ENCODE data around the gene ENTPD6. TPM values are rescaled to one million over a fixed set of nuclear protein-coding genes. Genes with fewer than 3 reads are reported as not detected.

ENTPD6 gene
- total RNA-seq, 1 experiment from 2014 or later = 122 TPM

- intact Hi-C loops (cut with micrococcal nuclease) = loop anchor here (10.0 kb wide), 1 partner anchor 110 kb away; no protein-coding TSS in a partner anchor
- CTCF ChIA-PET = no interaction called here
These were observed 49.5 kb downstream of the ENTPD6 start for GRCh38 chr20:25244976-25245375.

GRCh38 chr20:25245461-25245860, 49.9 kb downstream of the ENTPD6 start:
- Histone ChIP-seq H3K9ac (ENCODE audit: low read length) (no peak overlapping the region), H3K9me2 (replicated peaks; ENCODE audit: low read length) (no peaks in the 10 kb centered on the region), H3K9me3 (ENCODE audit: low read length) (peaks cover 6% of the 10 kb centered on the region; the same call in 1 of the 2 replicates), H3K4me2 (ENCODE audit: low read length) (no peak overlapping the region), H3K4me1 (ENCODE audit: insufficient read depth, low read length) (peaks cover 28% of the 10 kb centered on the region), H2AFZ (ENCODE audit: low read length) (no peak overlapping the region), H4K20me1 (ENCODE audit: low read length) (peaks cover 18% of the 10 kb centered on the region), H3K36me3 (ENCODE audit: low read depth, low read length) (no peaks in the 10 kb centered on the region), H3K27ac (ENCODE audit: low read length) (no peak overlapping the region), H3K79me2 (ENCODE audit: low read length) (peaks cover 35% of the 10 kb centered on the region), H3F3A (ENCODE audit: low read length, unreplicated experiment) (no peaks in the 10 kb centered on the region), H3K4me3 (ENCODE audit: low read length) (no peak overlapping the region), H3K27me3 (ENCODE audit: low read length) (no peaks in the 10 kb centered on the region)
- POLR2A ChIA-PET (ENCODE audit: unreplicated experiment) = interaction anchor here (1.8 to 3.1 kb wide), 2 partner anchors 12 to 18 kb away, joined by 6 to 18 read pairs; no protein-coding TSS in a partner anchor
- ATAC-seq (no peak), DNase-seq (no peak)
- CTCF ChIA-PET = no interaction called here
- BruUV-seq (replicated peaks) = no TSS peak
- TF ChIP-seq CTCF (conservative IDR thresholded peaks at IDR 0.05; ENCODE audit: low read depth, low read length) (no peak), EZH2phosphoT487 (IDR thresholded peaks at IDR 0.05; ENCODE audit: borderline replicate concordance, low read length) (no peak), EZH2 (IDR thresholded peaks at IDR 0.05; ENCODE audit: low read length, unreplicated experiment) (no peak)
- intact Hi-C loops (cut with micrococcal nuclease) = loop anchor here (10.0 kb wide), 1 partner anchor 111 kb away; no protein-coding TSS in a partner anchor

More at GRCh38 chr20:25244976-25245375, 49.5 kb downstream of the ENTPD6 start:
- H3K9ac ChIP-seq (ENCODE audit: low read length) = no peak overlapping the region
- peaks cover 31% of the 10 kb centered on the region for H3K79me2 ChIP-seq (ENCODE audit: low read length)
- no peak for DNase-seq
- no peak for ATAC-seq
- H3K27me3 ChIP-seq (ENCODE audit: low read length) = no peaks in the 10 kb centered on the region
- no peak overlapping the region for H3K27ac ChIP-seq (ENCODE audit: low read length)
- no peak overlapping the region for H3K4me3 ChIP-seq (ENCODE audit: low read length)
- H3K9me3 ChIP-seq (ENCODE audit: low read length) = peaks cover 6% of the 10 kb centered on the region; the same call in 1 of the 2 replicates
- no peak overlapping the region for H3K4me2 ChIP-seq (ENCODE audit: low read length)
- no TSS peak for BruUV-seq (replicated peaks)
- H2AFZ ChIP-seq (ENCODE audit: low read length) = no peak overlapping the region
- POLR2A ChIA-PET (ENCODE audit: unreplicated experiment) = interaction anchor here (0.6 to 3.1 kb wide), 2 partner anchors 12 to 59 kb away, joined by 3 to 18 read pairs; no protein-coding TSS in a partner anchor
- TF ChIP-seq EZH2phosphoT487 (IDR thresholded peaks at IDR 0.05; ENCODE audit: borderline replicate concordance, low read length) (no peak), CTCF (conservative IDR thresholded peaks at IDR 0.05; ENCODE audit: low read depth, low read length) (no peak), EZH2 (IDR thresholded peaks at IDR 0.05; ENCODE audit: low read length, unreplicated experiment) (no peak)
- H3K9me2 ChIP-seq (replicated peaks; ENCODE audit: low read length) = no peaks in the 10 kb centered on the region
- peaks cover 13% of the 10 kb centered on the region for H4K20me1 ChIP-seq (ENCODE audit: low read length)
- no peaks in the 10 kb centered on the region for H3F3A ChIP-seq (ENCODE audit: low read length, unreplicated experiment)
- H3K4me1 ChIP-seq (ENCODE audit: insufficient read depth, low read length) = peaks cover 24% of the 10 kb centered on the region
- no peaks in the 10 kb centered on the region for H3K36me3 ChIP-seq (ENCODE audit: low read depth, low read length)
